Smooth muscle cell (in vitro differentiated cells): ENCODE measurements around the gene SMTNL2. TPM values are rescaled to one million over a fixed set of nuclear protein-coding genes. Genes with fewer than 3 reads are reported as not detected.
A peak's percentile ranks its signal among the peaks of the same experiment; 100 is the strongest.

Experiments used
- DNase-seq: peaks from one replicate; lab custom pipeline; 2025; ENCODE audit not compliant: unreplicated experiment; lab: John Stamatoyannopoulos, UW
- H2AFZ ChIP-seq: fragments of 200-600 bp; sonication (generic); 2 replicates; pipeline ENCODE4 v1.6.0; 2016; ENCODE audit warnings: antibody characterized with exemption, low read depth, mild to moderate bottlenecking
- H3F3A ChIP-seq: fragments of 200-600 bp; sonication (generic); 2 replicates; pipeline ENCODE4 v1.6.0; 2017; ENCODE audit warnings: antibody characterized with exemption, low read depth
- H3K27ac ChIP-seq: fragments of 200-600 bp; sonication (generic); 2 replicates; pipeline ENCODE4 v1.5.1; 2016; ENCODE audit warnings: low read depth, mild to moderate bottlenecking
- H3K27me3 ChIP-seq: fragments of 200-600 bp; sonication (generic); 2 replicates; pipeline ENCODE4 v1.6.1; 2016; ENCODE audit warnings: low read depth, mild to moderate bottlenecking
- H3K36me3 ChIP-seq: fragments of 200-600 bp; sonication (generic); 2 replicates; pipeline ENCODE4 v1.5.1; 2016; ENCODE audit warnings: low read depth
- H3K4me1 ChIP-seq: fragments of 200-600 bp; sonication (generic); 2 replicates; pipeline ENCODE4 v1.5.1; 2016; ENCODE audit warnings: low read depth
- H3K4me2 ChIP-seq: fragments of 200-600 bp; sonication (generic); 2 replicates; pipeline ENCODE4 v1.6.0; 2016; ENCODE audit warnings: mild to moderate bottlenecking
- H3K4me3 ChIP-seq: fragments of 200-600 bp; sonication (generic); 2 replicates; pipeline ENCODE4 v1.5.1; 2016; ENCODE audit warnings: mild to moderate bottlenecking
- H3K79me2 ChIP-seq: fragments of 200-600 bp; sonication (generic); 2 replicates; pipeline ENCODE4 v1.6.0; 2016; ENCODE audit warnings: low read depth, mild to moderate bottlenecking
- H3K9ac ChIP-seq: fragments of 200-600 bp; sonication (generic); 2 replicates; pipeline ENCODE4 v1.6.0; 2016; ENCODE audit warnings: low read depth
- H3K9me3 ChIP-seq: fragments of 200-600 bp; sonication (generic); replicated peaks from 2 replicates; pipeline ENCODE4 v1.5.1; 2016; ENCODE audit warnings: low read depth
- H4K20me1 ChIP-seq: fragments of 200-600 bp; sonication (generic); 2 replicates; pipeline ENCODE4 v1.6.0; 2016; ENCODE audit warnings: low read depth
- CTCF ChIP-seq: fragments of 200-600 bp; sonication (generic); IDR thresholded peaks from 2 replicates; pipeline ENCODE4 v1.5.1; 2017; ENCODE audit warnings: borderline replicate concordance, mild to moderate bottlenecking, antibody characterized with exemption; ENCODE audit not compliant: insufficient read depth, poor library complexity, severe bottlenecking
- WGBS: methylation state at CpG from one replicate; pipeline ENCODE4 v1.1.7; 2016; ENCODE audit warnings: low lambda C conversion rate; 5-methylcytosine and 5-hydroxymethylcytosine counted together
- polyA plus RNA-seq: library from polyadenylated mRNA; unstranded; fragments of >200 nt; fragmentation: Nextera tagmentation; extraction: Ambion mirVana; gene quantifications from 2 replicates; pipeline ENCODE4 v1.2.1, GENCODE V29; 2016
- total RNA-seq: library from RNA; depleted of rRNA; stranded (reverse); fragments of >200 nt; gene quantifications from 2 replicates; pipeline ENCODE4 v1.2.3, GENCODE V29; 2014

SMTNL2 gene
- 5.0 and 5.1 TPM in 2 replicates for total RNA-seq
- 8.3 and 14.8 TPM in 2 replicates for polyA plus RNA-seq

GRCh38 chr17:4584101-4584916 lies at the start of gene SMTNL2:
Gene SMTNL2, plus strand, starts transcription at chr17:4584529. Its CDS starts 77 bp downstream, at chr17:4584606.
- H3K27ac ChIP-seq: no peak within 1 kb of the TSS
- H2AFZ ChIP-seq: peak within 1 kb of the TSS; percentile 77
- H3K9me3 ChIP-seq: no peaks in the 10 kb centered on the region
- no peaks in the 10 kb centered on the region for H4K20me1 ChIP-seq
- peaks cover 6% of the 10 kb centered on the region for H3K4me1 ChIP-seq
- H3K4me2 ChIP-seq: peak within 1 kb of the TSS; percentile 98
- no peak for TF ChIP-seq CTCF
- H3K9ac ChIP-seq: peak within 1 kb of the TSS; percentile 41
- H3K36me3 ChIP-seq: no peaks in the 10 kb centered on the region
- peak within 1 kb of the TSS; percentile 63 for H3K4me3 ChIP-seq
- H3F3A ChIP-seq: peaks cover 11% of the 10 kb centered on the region
- no peaks in the 10 kb centered on the region for H3K27me3 ChIP-seq
- peaks cover 11% of the 10 kb centered on the region for H3K79me2 ChIP-seq
- no peak for DNase-seq
- 3% methylated on average over 61 of the region's 100 CpGs for WGBS

GRCh38 chr17:4534928-4535666 lies 49.2 kb upstream of the SMTNL2 start:
- Histone ChIP-seq H3K9ac (no peak overlapping the region), H3K27me3 (no peaks in the 10 kb centered on the region), H3K4me3 (no peak overlapping the region), H3K79me2 (no peaks in the 10 kb centered on the region), H2AFZ (no peak overlapping the region), H3K36me3 (no peaks in the 10 kb centered on the region), H3K9me3 (no peaks in the 10 kb centered on the region), H4K20me1 (peaks cover 3% of the 10 kb centered on the region), H3K4me2 (no peak overlapping the region), H3K4me1 (peaks cover 4% of the 10 kb centered on the region), H3F3A (no peaks in the 10 kb centered on the region), H3K27ac (no peak overlapping the region)
- DNase-seq: no peak
- WGBS: 91% methylated on average over 27 of the region's 27 CpGs
- TF ChIP-seq CTCF: no peak

GRCh38 chr17:4535667-4536258 lies 48.6 kb upstream of the SMTNL2 start:
- H3K4me2 ChIP-seq: peak overlapping the region; percentile 76
- H3F3A ChIP-seq: no peaks in the 10 kb centered on the region
- no peak for DNase-seq
- WGBS: 80% methylated on average over 3 of the region's 19 CpGs
- no peaks in the 10 kb centered on the region for H3K27me3 ChIP-seq
- no peak overlapping the region for H3K27ac ChIP-seq
- no peak for TF ChIP-seq CTCF
- H3K4me1 ChIP-seq: peaks cover 4% of the 10 kb centered on the region
- H3K4me3 ChIP-seq: peak overlapping the region; percentile 21
- peaks cover 3% of the 10 kb centered on the region for H4K20me1 ChIP-seq
- H2AFZ ChIP-seq: no peak overlapping the region
- H3K9ac ChIP-seq: no peak overlapping the region
- no peaks in the 10 kb centered on the region for H3K9me3 ChIP-seq
- H3K36me3 ChIP-seq: no peaks in the 10 kb centered on the region
- no peaks in the 10 kb centered on the region for H3K79me2 ChIP-seq
